Activated CD8-positive, alpha-beta memory T cell treated with anti-CD3 and anti-CD28 coated beads for 48 hours (primary cell): ENCODE data around the gene GZMM.

Experiments
- DNase-seq, 3 experiments: peaks; one replicate each; pipeline ENCODE4 v3.0.0-alpha.2; 2020; ENCODE audit warnings: low read depth in 2 of 3, low spot score in 2 of 3

Gene GZMM

DNA sequence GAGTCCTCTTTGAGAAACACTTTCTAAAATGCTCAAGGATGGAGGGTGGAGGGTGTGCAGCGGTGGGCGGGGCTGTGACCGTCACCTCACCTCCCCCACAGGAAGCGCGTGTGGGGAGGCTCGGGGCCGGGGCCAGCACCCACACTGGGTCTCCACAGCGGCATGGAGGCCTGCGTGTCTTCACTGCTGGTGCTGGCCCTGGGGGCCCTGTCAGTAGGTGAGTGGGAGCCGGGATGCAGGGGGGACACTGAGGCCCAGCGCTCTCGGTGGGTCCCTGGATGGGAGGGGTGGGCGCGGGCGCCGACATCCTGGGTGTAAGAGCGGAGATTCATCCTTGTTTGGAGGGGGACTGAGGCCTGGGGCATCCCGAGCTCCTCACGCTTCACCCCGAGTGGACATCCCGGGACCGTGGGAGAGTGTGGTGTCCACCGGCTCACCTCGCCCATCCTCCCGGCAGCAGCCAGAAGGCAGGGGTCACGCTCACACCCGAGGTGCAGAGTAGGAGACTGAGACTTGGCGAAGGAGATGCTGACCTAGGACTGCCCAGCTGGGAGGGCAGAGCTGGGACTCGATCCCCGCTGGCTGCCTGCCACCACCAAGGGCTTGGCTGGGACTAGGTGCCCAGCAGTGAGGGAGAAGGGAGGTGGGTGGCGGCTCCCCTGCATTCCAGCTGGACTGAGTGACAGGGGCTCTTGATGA is at the start of gene GZMM:
GZMM (plus strand) TSS at position 144 of the 699 bp plus-strand sequence; CDS start at position 163, 19 bp downstream.
- DNase-seq: peak in 2 of 3 experiments; percentile 32 to 46

GRCh38 chr19:494171-495080 is 49.4 kb upstream of the GZMM start:
- no peak for DNase-seq

- no peak for DNase-seq
Measured at GRCh38 chr19:495081-495401, 48.8 kb upstream of the GZMM start.

DNA sequence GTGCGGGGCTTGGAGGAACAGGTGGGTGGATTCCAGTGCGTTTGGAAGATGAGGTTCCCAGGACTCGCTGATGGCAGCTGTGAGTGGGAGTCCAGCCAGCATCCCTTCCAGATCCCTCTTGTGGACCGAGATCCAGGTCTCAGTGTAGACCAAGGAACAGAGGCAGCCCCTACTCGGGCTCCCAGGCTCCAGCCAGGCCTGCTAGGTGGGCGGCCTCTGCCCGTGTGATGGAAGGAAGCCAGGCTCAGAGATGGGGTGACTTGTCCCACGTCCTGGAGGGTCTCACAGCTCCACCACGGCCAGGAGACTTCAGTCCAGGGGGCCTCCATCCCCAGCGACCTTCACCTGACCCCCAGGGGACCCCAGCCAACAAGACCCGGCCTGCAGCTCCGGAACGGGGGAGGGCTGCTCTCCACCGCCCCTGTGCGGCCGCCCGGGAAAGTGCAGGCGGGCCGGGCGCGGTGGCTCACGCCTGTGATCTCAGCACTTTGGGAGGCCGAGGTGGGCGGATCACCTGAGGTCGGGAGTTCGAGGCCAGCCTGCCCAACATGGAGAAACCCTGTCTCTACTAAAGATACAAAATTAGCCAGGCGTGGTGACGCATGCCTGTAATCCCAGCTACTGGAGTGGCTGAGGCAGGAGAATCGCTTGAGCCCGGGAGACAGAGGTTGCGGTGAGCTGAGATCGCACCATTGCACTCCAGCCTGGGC is 48.3 kb upstream of the GZMM start:
- peak; percentile 38 to 52 (median 42) for DNase-seq

- DNase-seq: no peak
Measured at GRCh38 chr19:496112-496665, 47.7 kb upstream of the GZMM start, which contains the start of gene MADCAM1. Gene MADCAM1, plus strand, starts transcription at chr19:496486. Its CDS starts 14 bp downstream, at chr19:496500.

GRCh38 chr19:496986-497385 is 46.9 kb upstream of the GZMM start:
- DNase-seq: no peak

DNA sequence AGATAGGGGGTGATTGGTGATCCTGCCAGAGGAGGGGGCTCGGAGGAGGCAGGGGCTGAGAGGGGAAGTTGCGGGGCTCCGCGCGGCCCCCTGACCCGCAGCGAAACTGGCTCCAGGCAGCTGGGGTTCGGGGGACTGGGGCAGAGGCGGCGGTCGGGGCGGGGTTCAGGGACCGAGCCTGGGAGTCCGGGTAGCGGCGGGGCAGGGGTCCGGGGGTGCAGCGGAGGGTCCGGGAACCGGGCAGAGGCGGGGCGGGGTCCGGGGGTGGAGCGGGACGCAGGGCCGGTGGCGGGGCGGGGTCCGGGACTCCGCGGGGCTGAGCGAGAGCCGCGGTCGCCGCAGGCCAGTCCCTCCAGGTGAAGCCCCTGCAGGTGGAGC is 46.4 kb upstream of the GZMM start:
- DNase-seq: no peak

GRCh38 chr19:497869-498510 is 45.9 kb upstream of the GZMM start:
- no peak for DNase-seq

- no peak for DNase-seq
Measured at GRCh38 chr19:498511-498891, 45.4 kb upstream of the GZMM start.

- DNase-seq: no peak
Measured at GRCh38 chr19:498977-499623, 44.8 kb upstream of the GZMM start.

- DNase-seq: no peak
Measured at GRCh38 chr19:501646-502045, 42.2 kb upstream of the GZMM start.

DNA sequence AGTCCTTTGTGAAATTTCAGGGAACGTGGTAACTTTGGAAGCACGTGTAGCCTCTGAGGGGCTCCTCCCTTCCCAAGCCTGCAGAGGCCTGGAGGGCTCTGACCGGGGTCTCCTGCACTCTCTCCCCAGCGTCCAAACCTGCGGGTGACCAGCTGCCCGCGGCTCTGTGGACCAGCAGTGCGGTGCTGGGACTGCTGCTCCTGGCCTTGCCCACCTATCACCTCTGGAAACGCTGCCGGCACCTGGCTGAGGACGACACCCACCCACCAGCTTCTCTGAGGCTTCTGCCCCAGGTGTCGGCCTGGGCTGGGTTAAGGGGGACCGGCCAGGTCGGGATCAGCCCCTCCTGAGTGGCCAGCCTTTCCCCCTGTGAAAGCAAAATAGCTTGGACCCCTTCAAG is 39.2 kb upstream of the GZMM start:
- no peak for DNase-seq

DNA sequence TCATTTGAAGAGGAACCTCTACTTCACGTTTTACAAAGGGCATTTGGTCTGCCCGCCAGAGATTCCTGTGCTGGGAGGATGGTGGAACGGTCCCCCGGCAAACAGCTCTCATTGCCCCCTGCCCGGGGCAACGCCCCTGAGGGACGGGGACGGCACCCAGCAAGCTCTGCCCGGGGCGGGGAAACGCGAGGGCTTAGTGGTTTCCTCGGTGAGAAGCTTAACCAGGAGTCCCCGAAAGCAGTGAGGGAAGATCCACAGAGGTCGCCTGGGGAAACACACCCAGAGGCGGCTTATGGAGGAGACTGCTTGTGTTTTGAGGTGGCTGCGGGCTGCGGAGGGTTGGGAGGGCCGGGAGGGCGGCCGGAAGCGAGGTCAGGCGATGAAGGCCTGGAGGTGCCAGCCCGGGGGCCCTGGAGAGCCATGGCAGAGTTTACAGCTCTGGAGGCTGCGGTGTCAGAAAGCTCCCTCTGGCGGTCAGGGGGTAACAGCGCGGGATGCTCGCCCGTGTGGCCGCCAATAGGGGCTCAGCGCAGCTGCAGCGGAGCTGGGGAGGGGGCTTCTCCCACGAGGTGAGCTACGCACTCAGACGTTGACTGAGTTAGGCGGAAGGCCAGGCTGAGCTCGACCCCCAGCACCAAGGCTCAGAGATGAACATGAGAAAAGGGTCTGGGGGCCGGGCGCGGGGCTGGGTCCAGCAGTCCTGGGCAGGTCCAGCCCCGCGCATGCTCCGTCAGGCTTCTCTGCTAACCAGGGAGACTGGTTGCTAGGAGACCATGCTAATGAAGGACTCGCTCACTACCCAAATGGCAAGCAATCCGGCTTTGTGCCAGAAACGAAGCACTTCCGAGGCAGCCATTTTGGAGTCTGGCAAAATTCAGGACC is 37.2 kb upstream of the GZMM start:
- peak; percentile 85 to 94 (median 87) for DNase-seq

GRCh38 chr19:507286-508203 is 36.3 kb upstream of the GZMM start, which contains the start of gene TPGS1:
Gene TPGS1, plus strand, starts transcription at chr19:507497. Its CDS starts 10 bp downstream, at chr19:507507.
- peak; percentile 49 to 77 (median 62) for DNase-seq

- no peak for DNase-seq
Measured at GRCh38 chr19:508204-509150, 35.4 kb upstream of the GZMM start.

- peak; percentile 86 to 93 (median 87) for DNase-seq
Measured at GRCh38 chr19:510606-511100, 33.2 kb upstream of the GZMM start.
